Breast epithelium (tissue), 4 donors: Measurements from ENCODE around the gene CDH13. TPM values are rescaled to one million over a fixed set of nuclear protein-coding genes. Genes with fewer than 3 reads are reported as not detected.

Experiments used
- DNase-seq, 2 donors: peaks; one replicate each; pipeline ENCODE4 v3.0.0-alpha.2; 2019; ENCODE audit warnings: low spot score in 2 of 2
- H3K27ac ChIP-seq, 2 donors: fragments of 200-600 bp; sonication (generic) in 1 of 2; one replicate each; pipeline ENCODE4 v1.5.1; 2016 to 2019; ENCODE audit warnings: mild to moderate bottlenecking in 1 of 2
- H3K27me3 ChIP-seq, 2 donors: fragments of 200-600 bp; sonication (generic) in 1 of 2; one replicate each; pipeline versions ENCODE4 v1.5.1 to v1.6.0; 2017 to 2019; ENCODE audit warnings: control low read depth in 1 of 2, mild to moderate bottlenecking in 1 of 2
- H3K36me3 ChIP-seq: fragments of 200-600 bp; one replicate; pipeline ENCODE4 v1.5.1; 2019
- H3K4me1 ChIP-seq, 2 donors: fragments of 200-600 bp; sonication (generic); one replicate each; pipeline ENCODE4 v1.5.1; 2016 to 2019; ENCODE audit warnings: control low read depth in 1 of 2
- H3K4me3 ChIP-seq, 3 donors: fragments of 200-600 bp; sonication (generic); 1 replicate in 2 of 3; 2 replicates in 1 of 3; pipeline ENCODE4 v1.5.1; 2016 to 2019; ENCODE audit warnings: mild to moderate bottlenecking in 3 of 3, moderate library complexity in 2 of 3
- H3K9me3 ChIP-seq, 2 donors: fragments of 200-600 bp; sonication (generic) in 1 of 2; one replicate each; pipeline ENCODE4 v1.5.1; 2016 to 2019; ENCODE audit warnings: control low read depth in 1 of 2
- CTCF ChIP-seq, 3 donors: fragments of 450-650 bp; IDR thresholded peaks; one replicate each; pipeline ENCODE4 v1.5.1; 2016 to 2017; ENCODE audit warnings: antibody characterized with exemption in 3 of 3, mild to moderate bottlenecking in 3 of 3, moderate library complexity in 3 of 3
- POLR2A ChIP-seq: fragments of 450-650 bp; IDR thresholded peaks from one replicate; pipeline ENCODE4 v1.6.1; 2016; ENCODE audit warnings: antibody characterized with exemption, mild to moderate bottlenecking, moderate library complexity
- POLR2AphosphoS5 ChIP-seq, 3 donors: sonication (generic); formaldehyde crosslinking; IDR thresholded peaks; one replicate each; pipeline ENCODE4 v1.6.1; 2017; ENCODE audit warnings: antibody characterized with exemption in 3 of 3
- intact Hi-C: fragments of 100-400 bp; cut with DNase I; formaldehyde crosslinking; loops from one replicate; pipeline ENCODE4 v1.15.1; 2023; ENCODE audit warnings: low total_unique reads
- total RNA-seq, 3 donors: library from RNA; depleted of rRNA; stranded (reverse); fragments of >200 nt; gene quantifications; one replicate each; pipeline ENCODE4 v1.1.0, GENCODE V29; 2016

The CDH13 gene
- total RNA-seq, 3 donors from 2014 or later = 6.0 to 13.1 (median 11.5) TPM

GRCh38 chr16:82660075-82660645, 33.4 kb downstream of the CDH13 start:
- Histone ChIP-seq H3K27ac (no peak overlapping the region), H3K4me1 (no peaks in the 10 kb centered on the region), H3K27me3 (no peaks in the 10 kb centered on the region), H3K9me3 (no peaks in the 10 kb centered on the region), H3K4me3 (no peak overlapping the region), H3K36me3 (no peaks in the 10 kb centered on the region)
- DNase-seq = no peak
- TF ChIP-seq POLR2AphosphoS5 (IDR thresholded peaks at IDR 0.05) (no peak), POLR2A (no peak), CTCF (IDR thresholded peaks at IDR 0.05) (no peak)
- intact Hi-C loops = no loop called here

GRCh38 chr16:82660966-82661365, 34.2 kb downstream of the CDH13 start:
- Histone ChIP-seq H3K9me3 (no peaks in the 10 kb centered on the region), H3K27ac (no peak overlapping the region), H3K36me3 (no peaks in the 10 kb centered on the region), H3K4me3 (no peak overlapping the region), H3K4me1 (no peaks in the 10 kb centered on the region), H3K27me3 (no peaks in the 10 kb centered on the region)
- intact Hi-C loops = no loop called here
- TF ChIP-seq CTCF (IDR thresholded peaks at IDR 0.05) (no peak), POLR2AphosphoS5 (IDR thresholded peaks at IDR 0.05) (no peak), POLR2A (no peak)
- no peak for DNase-seq

GRCh38 chr16:82664181-82664580, 37.4 kb downstream of the CDH13 start:
- no peaks in the 10 kb centered on the region for H3K36me3 ChIP-seq
- intact Hi-C loops = no loop called here
- H3K27ac ChIP-seq = no peak overlapping the region
- DNase-seq = no peak
- H3K4me3 ChIP-seq = no peak overlapping the region
- H3K4me1 ChIP-seq = no peaks in the 10 kb centered on the region
- TF ChIP-seq POLR2AphosphoS5 (IDR thresholded peaks at IDR 0.05) (no peak), CTCF (IDR thresholded peaks at IDR 0.05) (no peak), POLR2A (no peak)
- peaks cover 0 to 13% of the 10 kb centered on the region in 2 donors for H3K27me3 ChIP-seq
- H3K9me3 ChIP-seq = no peaks in the 10 kb centered on the region

GRCh38 chr16:82665025-82665424, 38.3 kb downstream of the CDH13 start:
- no peak overlapping the region for H3K27ac ChIP-seq
- DNase-seq = no peak
- H3K36me3 ChIP-seq = no peaks in the 10 kb centered on the region
- H3K27me3 ChIP-seq = peaks cover 0 to 13% of the 10 kb centered on the region in 2 donors
- no peak for TF ChIP-seq POLR2A
- no peak for TF ChIP-seq CTCF (IDR thresholded peaks at IDR 0.05)
- TF ChIP-seq POLR2AphosphoS5 (IDR thresholded peaks at IDR 0.05) = no peak
- no peaks in the 10 kb centered on the region for H3K9me3 ChIP-seq
- intact Hi-C loops = no loop called here
- no peak overlapping the region for H3K4me3 ChIP-seq
- no peaks in the 10 kb centered on the region for H3K4me1 ChIP-seq

- intact Hi-C loops = no loop called here
- DNase-seq = no peak
These were observed 40.7 kb downstream of the CDH13 start for GRCh38 chr16:82667437-82667836.

More at GRCh38 chr16:82667437-82667836, 40.7 kb downstream of the CDH13 start:
- TF ChIP-seq CTCF (IDR thresholded peaks at IDR 0.05) = no peak
- TF ChIP-seq POLR2AphosphoS5 (IDR thresholded peaks at IDR 0.05) = no peak
- no peak for TF ChIP-seq POLR2A
- H3K27me3 ChIP-seq = peaks cover 0 to 13% of the 10 kb centered on the region in 2 donors
- no peak overlapping the region for H3K27ac ChIP-seq
- H3K4me3 ChIP-seq = no peak overlapping the region
- no peaks in the 10 kb centered on the region for H3K4me1 ChIP-seq
- H3K9me3 ChIP-seq = no peaks in the 10 kb centered on the region
- H3K36me3 ChIP-seq = no peaks in the 10 kb centered on the region
